Caco-2 (cell line): Measurements from ENCODE around the gene PRKAR2A. TPM values are rescaled to one million over a fixed set of nuclear protein-coding genes. Genes with fewer than 3 reads are reported as not detected.

Source experiments
- BruUV-seq: library from RNA; stranded (reverse); fragments of 400-500 nt; replicated peaks from 2 replicates; lab custom pipeline; 2021; lab: Mats Ljungman, UMichigan
- CTCF ChIA-PET: fragments of 300-600 bp; sonication (Branson Sonifier 250); formaldehyde crosslinking; loops from one replicate; lab custom pipeline; 2022; ENCODE audit warnings: antibody characterized with exemption; lab: Charles Lee
- POLR2A ChIA-PET: fragments of 300-600 bp; sonication (Branson Sonifier 250); formaldehyde crosslinking; loops from one replicate; lab custom pipeline; 2022; ENCODE audit warnings: antibody characterized with exemption; lab: Charles Lee
- DNase-seq, 2 experiments: peaks; one replicate each; pipeline versions ENCODE4 v3.0.0 to v3.0.0-alpha.2; 2020 to 2022
- H3K27me3 ChIP-seq: replicated peaks from 2 replicates; pipeline ENCODE4 v1.6.0; 2011; ENCODE audit warnings: low read length; ENCODE audit not compliant: control insufficient read depth, insufficient read depth
- H3K36me3 ChIP-seq: 2 replicates; pipeline ENCODE4 v1.5.1; 2011; ENCODE audit warnings: low read length; ENCODE audit not compliant: control insufficient read depth, insufficient read depth
- H3K4me1 ChIP-seq: fragments of 250-450 bp; sonication (Bioruptor Pico); 2 replicates; pipeline ENCODE4 v1.5.1; 2020; ENCODE audit warnings: mild to moderate bottlenecking
- H3K4me3 ChIP-seq: 2 replicates; pipeline ENCODE4 v1.5.1; 2011; ENCODE audit warnings: low read depth, mild to moderate bottlenecking, control low read depth, low read length
- H3K9me3 ChIP-seq: fragments of 250-450 bp; sonication (Bioruptor Pico); 2 replicates; pipeline ENCODE4 v1.5.1; 2020; ENCODE audit warnings: mild to moderate bottlenecking, moderate library complexity
- H3K27ac Mint-ChIP-seq: one replicate; pipeline ENCODE4 v1.8.0; 2022; ENCODE audit warnings: mixed read lengths; ENCODE audit not compliant: unreplicated experiment
- H3K27me3 Mint-ChIP-seq: one replicate; pipeline ENCODE4 v1.8.0; 2022; ENCODE audit warnings: mixed read lengths; ENCODE audit not compliant: insufficient read depth, unreplicated experiment
- H3K36me3 Mint-ChIP-seq: one replicate; pipeline ENCODE4 v1.8.0; 2022; ENCODE audit warnings: mild to moderate bottlenecking, mixed read lengths; ENCODE audit not compliant: insufficient read depth, unreplicated experiment
- H3K4me1 Mint-ChIP-seq: one replicate; pipeline ENCODE4 v1.8.0; 2022; ENCODE audit warnings: low read depth, mixed read lengths; ENCODE audit not compliant: unreplicated experiment
- H3K4me3 Mint-ChIP-seq: one replicate; pipeline ENCODE4 v1.8.0; 2022; ENCODE audit warnings: mild to moderate bottlenecking, moderate library complexity, mixed read lengths; ENCODE audit not compliant: unreplicated experiment
- H3K9me3 Mint-ChIP-seq: one replicate; pipeline ENCODE4 v1.8.0; 2022; ENCODE audit warnings: mixed read lengths; ENCODE audit not compliant: unreplicated experiment
- CTCF ChIP-seq, 2 experiments: fragments of 200-600 bp in 1 of 2; IDR thresholded peaks; 1 replicate in 1 of 2; 2 replicates in 1 of 2; pipeline versions ENCODE4 v1.5.1 to v1.8.0; 2011 to 2022; ENCODE audit warnings: antibody characterized with exemption in 1 of 2, control low read depth in 1 of 2, inconsistent platforms in 1 of 2, low read depth in 1 of 2, low read length in 1 of 2, mild to moderate bottlenecking in 1 of 2, moderate library complexity in 1 of 2; ENCODE audit not compliant: insufficient read depth in 1 of 2, severe bottlenecking in 1 of 2, unreplicated experiment in 1 of 2
- intact Hi-C: fragments of 100-400 bp; cut with micrococcal nuclease; formaldehyde crosslinking; loops from one replicate; pipeline ENCODE4 v1.10.0; 2022; ENCODE audit not compliant: unreplicated experiment
- total RNA-seq: library from RNA; stranded (reverse); gene quantifications from 2 replicates; pipeline ENCODE4 v1.2.3, GENCODE V29; 2022

The PRKAR2A gene
- total RNA-seq, 1 experiment from 2014 or later = 56.3 TPM

GRCh38 chr3:48709051-48709461 is 138.6 kb downstream of the PRKAR2A start:
- no peak for TF ChIP-seq CTCF (IDR thresholded peaks at IDR 0.05; ENCODE audit: insufficient read depth in 1 of 2, low read depth in 1 of 2, low read length in 1 of 2, severe bottlenecking in 1 of 2, unreplicated experiment in 1 of 2)
- intact Hi-C loops = no loop called here
- H3K27me3 ChIP-seq = no peaks in the 10 kb centered on the region
- H3K4me3 Mint-ChIP-seq = no peak overlapping the region
- POLR2A ChIA-PET = no interaction called here
- no peaks in the 10 kb centered on the region for H3K9me3 Mint-ChIP-seq
- no peaks in the 10 kb centered on the region for H3K27me3 Mint-ChIP-seq
- no peak for DNase-seq
- H3K36me3 ChIP-seq = peaks cover 5% of the 10 kb centered on the region
- BruUV-seq = TSS peak; percentile 1
- H3K4me1 Mint-ChIP-seq = no peaks in the 10 kb centered on the region
- H3K36me3 Mint-ChIP-seq = peaks cover 87% of the 10 kb centered on the region
- H3K9me3 ChIP-seq = no peaks in the 10 kb centered on the region
- no peak overlapping the region for H3K4me3 ChIP-seq
- no peak overlapping the region for H3K27ac Mint-ChIP-seq
- CTCF ChIA-PET = interaction anchor here (0.6 kb wide), 1 partner anchor 57 kb away, joined by 3 read pairs; no protein-coding TSS in a partner anchor
- H3K4me1 ChIP-seq = no peaks in the 10 kb centered on the region; the same call in 1 of the 2 replicates

GRCh38 chr3:48708481-48708889 is 139.2 kb downstream of the PRKAR2A start:
- CTCF ChIA-PET = interaction anchor here (0.6 kb wide), 1 partner anchor 57 kb away, joined by 3 read pairs; no protein-coding TSS in a partner anchor
- no peak for TF ChIP-seq CTCF (IDR thresholded peaks at IDR 0.05; ENCODE audit: insufficient read depth in 1 of 2, low read depth in 1 of 2, low read length in 1 of 2, severe bottlenecking in 1 of 2, unreplicated experiment in 1 of 2)
- no peaks in the 10 kb centered on the region for H3K27me3 ChIP-seq
- Mint-ChIP-seq H3K9me3 (no peaks in the 10 kb centered on the region), H3K4me3 (no peak overlapping the region), H3K36me3 (peaks cover 84% of the 10 kb centered on the region), H3K27ac (no peak overlapping the region), H3K27me3 (no peaks in the 10 kb centered on the region), H3K4me1 (no peaks in the 10 kb centered on the region)
- DNase-seq = no peak
- H3K9me3 ChIP-seq = no peaks in the 10 kb centered on the region
- H3K4me3 ChIP-seq = no peak overlapping the region
- intact Hi-C loops = no loop called here
- H3K36me3 ChIP-seq = peaks cover 5% of the 10 kb centered on the region
- POLR2A ChIA-PET = no interaction called here
- no peaks in the 10 kb centered on the region; the same call in 1 of the 2 replicates for H3K4me1 ChIP-seq
- no TSS peak for BruUV-seq

- Mint-ChIP-seq H3K36me3 (peaks cover 79% of the 10 kb centered on the region), H3K9me3 (no peaks in the 10 kb centered on the region)
Observed at GRCh38 chr3:48707157-48707556, 140.5 kb downstream of the PRKAR2A start.

More at GRCh38 chr3:48707157-48707556, 140.5 kb downstream of the PRKAR2A start:
- Histone ChIP-seq H3K27me3 (no peaks in the 10 kb centered on the region), H3K9me3 (no peaks in the 10 kb centered on the region), H3K4me3 (no peak overlapping the region), H3K36me3 (peaks cover 3% of the 10 kb centered on the region), H3K4me1 (no peaks in the 10 kb centered on the region; the same call in 1 of the 2 replicates)
- TF ChIP-seq CTCF (IDR thresholded peaks at IDR 0.05; ENCODE audit: insufficient read depth in 1 of 2, low read depth in 1 of 2, low read length in 1 of 2, severe bottlenecking in 1 of 2, unreplicated experiment in 1 of 2) = no peak
- H3K4me1 Mint-ChIP-seq = peaks cover 8% of the 10 kb centered on the region
- BruUV-seq = no TSS peak
- ChIA-PET POLR2A (no interaction called here), CTCF (no interaction called here)
- H3K27me3 Mint-ChIP-seq = no peaks in the 10 kb centered on the region
- no peak overlapping the region for H3K27ac Mint-ChIP-seq
- no peak overlapping the region for H3K4me3 Mint-ChIP-seq
- intact Hi-C loops = no loop called here
- DNase-seq = no peak
